ENCODE measurements around the gene MICAL2. TPM values are rescaled to one million over a fixed set of nuclear protein-coding genes. Genes with fewer than 3 reads are reported as not detected.

MICAL2 gene
- total RNA-seq, 1 donor from 2014 or later: 158 TPM

DNA sequence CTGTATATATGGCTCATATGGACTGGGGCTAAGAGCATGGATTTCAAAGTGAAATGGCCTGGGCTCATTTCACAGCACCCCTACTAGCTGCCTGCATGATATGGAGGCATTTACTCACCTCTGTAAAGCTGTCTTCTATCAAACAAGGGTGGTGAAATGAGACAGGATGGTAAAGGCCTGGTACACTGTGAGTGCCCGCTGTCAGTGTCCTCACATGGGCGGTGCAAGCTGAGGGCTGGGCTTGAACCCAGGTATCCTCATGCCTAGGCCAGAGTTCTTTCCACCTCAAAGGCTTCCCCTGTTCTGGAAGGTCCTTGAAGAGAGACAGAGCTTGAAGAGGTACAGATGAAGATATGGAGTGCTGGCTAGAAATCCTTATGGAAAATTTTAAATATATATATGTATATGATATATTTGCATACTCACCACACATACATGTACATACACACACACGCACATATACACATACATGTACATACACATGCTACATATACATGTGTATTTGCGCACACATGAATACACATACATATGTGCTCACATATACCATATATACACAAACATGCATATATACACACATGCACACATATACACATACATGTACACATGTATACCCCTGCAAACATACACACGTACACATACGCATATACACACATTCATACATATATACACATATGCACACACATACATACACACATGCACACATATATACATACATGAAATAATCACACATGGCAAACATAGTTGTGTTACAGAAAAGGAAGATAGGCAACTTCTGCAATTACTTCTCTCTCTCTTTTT lies 44.7 kb downstream of the MICAL2 start:
- no peak for DNase-seq (ENCODE audit: low spot score)

DNA sequence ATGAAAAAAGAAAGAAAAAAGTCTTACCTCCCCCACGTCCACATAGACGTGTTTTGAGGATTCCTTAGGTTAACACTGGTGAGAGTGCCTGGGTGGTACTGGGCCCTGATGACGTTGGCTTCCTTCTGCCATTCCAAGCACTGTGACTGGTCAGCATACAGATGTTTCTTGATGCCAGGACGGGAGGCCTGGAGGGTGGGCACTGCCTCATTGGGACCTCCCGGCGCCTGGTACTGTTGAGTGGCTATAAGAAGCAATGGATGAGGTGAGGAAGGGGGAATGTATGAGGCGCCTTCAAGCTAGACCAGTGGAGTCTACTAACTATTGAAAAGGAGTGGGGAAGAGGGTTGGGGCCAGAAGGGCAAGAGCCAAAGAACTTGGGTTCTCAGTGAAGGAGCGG lies 45.3 kb downstream of the MICAL2 start:
- no peak for DNase-seq (ENCODE audit: low spot score)

DNA sequence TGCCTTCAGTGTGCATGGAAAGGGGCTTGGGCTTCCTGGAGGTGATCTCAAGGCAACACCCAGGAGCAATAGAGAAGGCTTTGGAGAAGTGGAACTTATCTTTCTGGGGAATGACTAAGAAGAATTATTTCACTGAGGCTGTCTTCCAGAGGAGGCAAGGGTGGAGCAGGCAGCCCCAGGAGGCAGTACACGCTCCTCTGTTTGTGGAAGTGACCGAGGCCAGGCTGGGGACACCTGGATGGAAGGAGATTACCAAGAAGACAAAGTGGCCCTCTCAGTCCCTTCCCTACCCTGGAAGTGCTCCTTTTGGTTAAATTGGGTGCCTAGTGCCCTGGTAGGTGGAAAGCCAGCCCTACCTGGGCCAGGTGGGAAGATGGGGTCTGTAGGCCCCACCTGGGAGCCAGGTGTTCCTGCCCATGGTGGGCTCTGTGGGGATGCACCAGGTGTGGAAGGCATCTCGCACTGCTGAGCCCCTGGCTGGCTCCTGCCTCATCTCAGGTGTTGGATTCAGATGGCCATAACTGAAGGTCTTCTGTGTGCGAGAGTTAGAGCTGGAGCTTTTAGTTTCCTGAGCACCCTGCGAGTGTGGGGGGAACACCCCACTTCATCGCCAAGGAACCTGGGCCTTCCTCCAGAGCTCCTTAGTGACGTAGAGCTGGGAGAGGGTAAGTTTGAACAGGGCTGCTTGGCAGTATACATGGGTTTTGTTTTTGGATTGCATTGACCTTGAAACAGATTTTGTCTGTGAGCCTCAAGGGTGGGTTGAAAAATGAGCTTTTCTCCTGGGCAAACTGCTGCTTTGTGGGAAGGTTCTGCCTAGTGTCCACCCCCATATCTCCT lies 46.1 kb downstream of the MICAL2 start:
- DNase-seq (ENCODE audit: low spot score): no peak

DNA sequence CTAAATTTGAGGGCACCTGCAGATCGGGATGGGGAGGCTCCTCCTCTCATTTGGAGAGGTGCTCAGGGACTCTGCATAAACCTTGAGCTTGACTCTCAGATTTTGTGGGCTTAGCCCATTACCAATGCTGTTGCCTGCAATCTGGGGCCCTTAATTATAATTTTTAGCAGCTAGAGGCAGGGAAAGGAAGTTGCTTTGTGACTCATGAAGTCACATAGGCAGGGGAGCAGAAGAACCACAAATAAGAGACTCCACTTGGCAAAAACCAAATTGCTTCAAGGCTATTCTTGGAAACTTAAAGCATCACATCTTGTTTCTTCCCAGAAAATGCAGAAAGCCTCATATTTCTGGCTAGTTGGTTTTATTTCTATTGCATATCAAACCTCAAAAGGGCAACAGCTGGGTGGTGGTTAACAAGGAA lies 46.9 kb downstream of the MICAL2 start:
- DNase-seq (ENCODE audit: low spot score): no peak

DNA sequence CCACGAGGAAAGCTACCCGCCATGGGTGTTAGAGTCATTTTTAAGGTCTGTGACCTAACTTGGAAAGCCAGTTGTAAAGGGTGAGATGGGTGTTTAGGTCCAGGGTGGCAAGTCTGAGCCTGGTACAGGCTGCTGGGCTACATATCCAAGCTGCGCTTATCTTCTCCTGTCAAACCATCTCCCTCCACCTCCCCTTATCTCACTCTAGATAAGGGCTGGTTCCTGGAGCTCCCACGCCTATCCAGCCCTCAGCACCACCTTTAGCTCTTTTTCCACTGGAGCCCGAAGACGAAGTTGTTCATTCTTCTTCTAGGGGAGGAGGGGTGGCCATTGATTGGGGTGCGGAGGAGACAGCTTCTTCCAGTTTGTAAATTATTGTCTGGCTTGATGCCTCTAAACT lies 48.5 kb downstream of the MICAL2 start:
- DNase-seq (ENCODE audit: low spot score): no peak

DNA sequence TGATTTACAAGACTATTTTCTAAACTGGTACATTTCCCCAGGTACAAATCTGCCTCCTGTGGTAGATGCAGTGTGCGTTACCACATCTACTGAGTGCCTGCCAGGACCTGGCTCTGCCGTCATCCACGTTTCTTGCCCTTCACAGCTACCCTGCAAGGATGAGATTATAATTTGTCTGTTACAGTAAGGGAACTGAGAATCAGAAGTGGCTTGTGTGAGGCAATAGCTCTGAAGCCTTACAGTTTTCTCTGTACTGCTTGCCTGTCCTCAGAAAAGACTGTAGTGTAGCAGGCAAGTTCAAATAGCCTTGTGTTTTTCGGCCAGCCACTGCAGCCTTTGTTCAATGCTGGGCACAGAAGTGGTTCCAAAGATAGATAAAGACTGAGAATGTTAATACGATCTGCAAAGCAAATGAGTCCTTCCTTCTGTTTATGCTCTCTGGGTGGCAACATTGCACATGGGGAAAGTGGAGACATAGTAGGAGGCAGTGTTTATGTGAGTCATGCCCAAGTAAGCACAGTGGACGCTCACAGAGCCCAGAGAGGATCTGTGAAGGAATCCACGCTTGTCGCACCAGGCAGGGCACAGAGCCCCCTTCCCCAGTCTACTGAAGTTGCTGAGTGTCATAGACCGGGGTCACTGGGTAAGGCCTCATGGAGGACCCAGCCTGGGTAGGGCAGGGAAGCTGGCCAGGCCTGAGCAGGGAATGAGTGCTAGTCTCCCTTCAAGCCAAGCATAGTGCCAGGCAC lies 49.1 kb downstream of the MICAL2 start:
- DNase-seq (ENCODE audit: low spot score): no peak

DNA sequence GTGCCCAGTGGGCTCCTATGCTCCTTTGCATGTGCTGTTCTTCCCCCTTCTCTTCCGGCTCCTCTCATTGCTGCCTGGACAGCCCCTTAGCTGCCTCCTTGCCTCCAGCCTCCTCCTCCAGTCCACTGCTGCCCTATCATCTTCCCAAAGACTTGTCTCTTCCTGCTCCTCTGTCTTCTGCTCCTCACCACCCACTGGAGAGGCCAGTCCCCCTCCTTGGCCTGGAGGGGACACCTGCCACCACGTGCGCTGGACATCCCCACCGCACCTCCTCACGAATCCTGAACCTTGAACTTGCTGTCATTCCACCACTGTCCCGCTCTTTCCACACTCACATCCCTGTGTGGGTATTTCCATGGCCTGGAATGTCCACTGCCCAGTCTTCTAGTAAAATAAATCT lies 49.8 kb downstream of the MICAL2 start:
- no peak for DNase-seq (ENCODE audit: low spot score)

DNA sequence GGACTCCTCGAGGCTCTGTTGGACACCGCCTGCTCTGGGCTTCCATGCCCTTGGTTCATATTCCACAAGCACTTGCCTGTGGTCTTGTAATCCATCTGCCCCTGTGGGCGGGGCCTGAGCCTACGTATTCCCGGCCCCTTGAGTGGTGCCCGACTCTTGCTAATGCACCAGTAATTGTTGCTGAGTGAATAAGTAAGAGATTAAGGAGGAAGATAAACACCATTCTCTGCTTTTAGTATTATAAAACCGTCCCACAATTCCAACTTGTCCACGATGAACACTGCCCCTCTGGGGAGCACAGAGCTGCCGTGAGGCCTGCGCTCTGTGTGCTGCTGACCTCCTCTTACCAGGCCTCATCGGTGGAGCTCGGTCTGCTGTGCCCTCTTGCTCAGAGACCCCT lies 50.3 kb downstream of the MICAL2 start:
- DNase-seq (ENCODE audit: low spot score): no peak

DNA sequence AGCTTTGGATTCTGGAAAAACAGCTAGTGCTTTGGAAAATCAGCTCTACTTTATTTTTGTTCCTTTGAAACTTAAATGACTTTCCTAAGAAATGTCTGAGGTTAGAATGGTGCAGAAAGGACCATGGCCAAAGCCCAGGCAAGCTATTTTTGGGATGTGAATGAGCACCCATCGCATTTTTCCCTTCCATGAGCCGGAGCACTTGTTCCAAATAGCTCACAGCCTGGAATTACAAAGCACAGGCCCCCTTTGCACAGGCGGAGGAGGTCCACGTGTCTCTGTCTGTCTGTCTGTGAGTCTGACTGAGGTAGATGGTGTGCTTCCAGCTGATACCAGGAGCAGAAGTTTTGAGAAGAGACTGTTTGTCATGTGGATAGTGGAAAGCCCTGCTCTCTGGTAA lies 50.7 kb downstream of the MICAL2 start:
- no peak for DNase-seq (ENCODE audit: low spot score)

DNA sequence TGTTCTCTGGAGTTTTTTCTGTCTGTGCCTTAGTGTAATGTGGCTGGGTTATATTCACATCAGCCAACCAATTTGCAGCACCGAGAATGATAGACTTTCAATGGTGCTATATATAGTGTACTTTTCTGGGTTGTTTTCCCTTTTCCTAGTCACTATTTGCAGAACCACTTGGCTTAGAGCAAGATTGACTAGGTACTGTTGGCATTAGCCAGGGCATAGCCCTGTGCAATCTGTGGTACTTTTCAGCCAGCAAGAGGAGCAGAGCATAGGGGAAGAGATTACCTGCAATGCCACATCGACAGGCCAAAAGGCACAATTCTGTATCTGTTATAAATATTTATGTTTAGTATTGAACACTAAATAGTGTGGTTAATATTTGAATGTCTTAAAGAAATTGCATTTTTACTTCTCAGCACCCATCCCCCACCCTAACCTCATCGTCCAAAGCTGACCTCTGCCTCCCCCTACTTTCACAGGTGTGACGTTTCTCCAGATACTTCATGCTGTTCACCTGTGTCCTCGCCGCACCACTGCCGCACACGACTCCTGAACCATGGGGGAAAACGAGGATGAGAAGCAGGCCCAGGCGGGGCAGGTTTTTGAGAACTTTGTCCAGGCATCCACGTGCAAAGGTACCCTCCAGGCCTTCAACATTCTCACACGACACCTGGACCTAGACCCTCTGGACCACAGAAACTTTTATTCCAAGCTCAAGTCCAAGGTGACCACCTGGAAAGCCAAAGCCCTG lies 51.4 kb downstream of the MICAL2 start:
- no peak for DNase-seq (ENCODE audit: low spot score)

DNA sequence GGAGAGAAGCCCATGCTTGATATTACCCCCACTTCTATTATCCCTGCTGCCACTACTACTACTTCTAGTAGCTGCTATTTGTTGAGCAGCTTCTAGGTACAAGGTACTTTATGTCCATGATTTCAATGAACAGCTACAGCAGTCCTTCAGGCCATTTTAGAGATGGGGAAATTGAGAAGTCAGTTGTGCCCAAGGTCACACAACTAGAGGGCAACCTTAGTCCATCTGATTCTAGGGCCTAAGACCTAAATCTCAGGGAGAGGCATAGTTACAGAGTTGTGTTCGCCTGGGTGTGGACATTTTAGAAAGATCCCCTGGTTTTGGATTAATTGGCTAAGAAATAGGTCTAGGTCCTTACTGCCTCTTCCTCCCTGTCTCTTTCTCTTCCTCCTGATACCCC lies 52.3 kb downstream of the MICAL2 start:
- no peak for DNase-seq (ENCODE audit: low spot score)

DNA sequence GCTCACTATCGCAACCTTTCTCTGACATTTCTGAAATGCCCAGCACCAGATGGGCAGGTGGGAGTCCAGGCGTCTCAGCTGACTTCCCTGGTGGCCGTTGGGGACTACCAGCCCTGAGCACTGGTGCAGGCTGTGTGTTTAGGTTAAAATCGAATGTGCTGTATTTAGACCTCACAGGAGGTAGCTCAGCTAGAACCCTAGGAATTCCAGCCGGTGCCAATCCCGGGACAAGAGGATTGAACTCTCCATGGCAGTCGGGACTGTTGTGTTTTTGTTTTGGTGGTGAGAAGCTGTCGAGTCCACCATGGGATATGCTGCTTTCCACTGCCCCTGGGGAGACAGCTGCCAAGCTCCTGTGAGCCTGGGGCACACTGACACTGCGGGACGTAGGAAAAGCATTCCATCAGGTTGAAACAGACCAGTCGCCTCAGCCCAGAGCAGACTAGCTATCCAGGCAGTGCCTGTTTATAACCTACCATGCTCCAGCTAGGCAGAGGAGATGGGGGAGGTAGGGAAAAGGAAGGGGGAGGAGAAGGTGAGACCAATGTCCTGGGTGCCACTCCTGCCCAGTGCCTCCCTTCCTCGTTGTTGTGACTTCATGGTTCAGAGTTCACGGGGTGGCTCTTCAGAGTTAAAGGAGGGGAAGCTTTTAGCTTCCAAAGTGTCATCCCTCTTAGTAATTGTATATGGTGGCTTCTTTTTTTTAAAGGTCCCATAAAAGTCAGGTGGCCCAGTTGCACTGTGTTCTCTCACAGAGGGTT lies 53.0 kb downstream of the MICAL2 start:
- no peak for DNase-seq (ENCODE audit: low spot score)

DNA sequence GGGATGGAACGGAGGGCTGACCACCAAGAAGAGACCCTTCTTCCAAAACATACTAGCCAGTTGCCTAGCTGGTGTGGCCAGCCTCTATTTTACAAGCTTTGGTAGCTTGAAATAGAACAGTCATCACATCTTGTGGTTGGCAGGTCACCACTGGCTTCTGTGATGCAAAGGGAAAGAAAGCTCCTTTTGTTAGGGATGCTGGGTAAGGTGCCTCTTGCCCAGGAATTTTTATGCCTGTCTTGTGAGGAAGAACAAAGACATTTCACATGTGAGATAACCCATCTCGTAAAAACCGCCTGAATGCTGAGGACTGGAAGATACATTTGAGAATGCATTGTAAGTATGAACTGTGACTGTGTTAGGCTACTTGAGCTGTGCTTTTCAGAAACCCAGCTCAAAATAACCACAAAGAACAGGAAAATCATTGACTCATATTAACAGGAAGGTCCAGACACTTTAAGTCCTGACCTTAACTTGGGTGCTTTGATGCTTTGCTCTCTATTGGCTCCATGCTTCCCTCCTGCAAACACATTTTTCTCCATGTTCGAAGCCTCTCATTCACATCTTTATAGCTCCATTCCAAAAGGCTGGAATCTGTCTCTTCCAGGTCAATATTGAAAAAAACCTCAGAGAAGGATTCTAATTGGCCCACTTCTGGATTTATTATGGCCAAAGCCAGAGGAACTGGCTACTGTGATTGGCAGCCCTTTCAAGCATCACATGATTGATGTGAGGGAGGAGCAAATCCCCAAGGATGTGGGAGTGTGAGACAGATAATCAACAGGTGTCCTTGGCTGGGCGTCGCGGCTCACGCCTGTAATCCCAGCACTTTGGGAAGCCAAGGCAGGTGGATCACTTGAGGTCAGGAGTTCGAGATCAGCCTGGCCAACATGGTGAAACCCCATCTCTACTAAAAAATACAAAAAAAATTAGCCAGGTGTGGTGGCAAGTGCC lies 53.9 kb downstream of the MICAL2 start:
- no peak for DNase-seq (ENCODE audit: low spot score)

DNA sequence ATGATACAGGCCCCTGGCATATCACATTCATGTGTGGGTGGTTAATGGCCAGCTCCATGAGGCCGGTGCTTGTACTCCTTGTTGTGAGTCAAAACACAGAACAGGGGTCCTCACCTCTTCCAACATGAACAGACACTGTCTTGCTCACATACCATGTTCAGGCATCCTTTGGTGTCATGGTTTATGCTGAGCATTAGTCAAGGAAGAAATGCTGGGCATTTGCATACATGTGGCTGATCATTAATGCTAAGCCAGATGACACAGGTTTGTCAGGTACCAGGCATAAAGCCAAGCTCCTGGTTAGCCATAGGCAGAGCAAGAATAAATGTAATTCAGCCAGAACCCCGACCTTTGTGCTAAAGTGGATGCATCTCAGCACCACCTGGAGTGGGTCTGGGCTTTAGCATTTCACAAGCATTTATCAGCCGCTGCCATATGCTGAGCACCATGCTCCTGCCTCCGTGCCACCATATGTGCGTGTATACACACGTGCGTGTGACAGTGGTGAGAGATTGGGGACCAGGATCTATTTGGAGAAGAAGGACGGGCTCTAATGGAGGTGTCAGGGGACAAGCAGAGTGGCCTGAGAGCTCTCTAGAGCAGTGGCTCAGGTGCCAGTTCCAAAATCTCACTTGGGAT lies 55.0 kb downstream of the MICAL2 start:
- no peak for DNase-seq (ENCODE audit: low spot score)

DNA sequence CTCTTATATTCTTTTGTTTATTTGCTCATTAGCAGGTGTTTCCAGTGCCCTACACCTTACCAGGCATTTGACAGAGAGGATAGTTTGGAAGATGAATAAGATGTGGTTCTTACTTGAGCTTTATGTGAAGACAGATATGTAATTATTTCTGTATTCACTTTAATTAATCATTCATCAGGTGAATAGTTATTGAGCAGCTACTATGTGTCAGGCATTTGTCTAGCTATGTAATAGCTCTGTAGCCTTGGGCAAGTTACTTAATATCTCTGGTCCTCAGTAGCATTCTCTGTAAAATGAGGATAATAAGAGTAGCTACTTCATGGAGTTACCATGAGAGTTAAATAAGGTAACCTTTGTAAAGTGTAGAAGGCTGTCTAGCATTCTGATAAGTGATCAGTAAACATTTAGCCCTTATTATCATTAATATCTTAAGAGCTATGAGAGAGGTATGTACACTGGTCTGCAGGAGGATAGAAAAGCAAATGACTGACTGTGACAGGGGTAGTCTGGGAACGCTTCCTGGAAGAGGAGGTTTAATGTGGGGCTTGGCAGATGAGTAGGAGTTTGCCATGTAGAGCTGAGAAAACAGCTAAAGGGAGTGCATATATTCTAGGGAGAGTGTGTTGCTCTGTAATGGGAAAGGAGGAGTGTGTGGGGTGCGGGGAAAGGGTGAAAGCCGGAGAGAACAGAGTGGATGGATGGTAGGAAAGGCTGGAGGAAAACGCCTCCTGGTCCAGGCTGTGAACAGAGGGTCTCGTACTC lies 56.1 kb downstream of the MICAL2 start:
- no peak for DNase-seq (ENCODE audit: low spot score)

DNA sequence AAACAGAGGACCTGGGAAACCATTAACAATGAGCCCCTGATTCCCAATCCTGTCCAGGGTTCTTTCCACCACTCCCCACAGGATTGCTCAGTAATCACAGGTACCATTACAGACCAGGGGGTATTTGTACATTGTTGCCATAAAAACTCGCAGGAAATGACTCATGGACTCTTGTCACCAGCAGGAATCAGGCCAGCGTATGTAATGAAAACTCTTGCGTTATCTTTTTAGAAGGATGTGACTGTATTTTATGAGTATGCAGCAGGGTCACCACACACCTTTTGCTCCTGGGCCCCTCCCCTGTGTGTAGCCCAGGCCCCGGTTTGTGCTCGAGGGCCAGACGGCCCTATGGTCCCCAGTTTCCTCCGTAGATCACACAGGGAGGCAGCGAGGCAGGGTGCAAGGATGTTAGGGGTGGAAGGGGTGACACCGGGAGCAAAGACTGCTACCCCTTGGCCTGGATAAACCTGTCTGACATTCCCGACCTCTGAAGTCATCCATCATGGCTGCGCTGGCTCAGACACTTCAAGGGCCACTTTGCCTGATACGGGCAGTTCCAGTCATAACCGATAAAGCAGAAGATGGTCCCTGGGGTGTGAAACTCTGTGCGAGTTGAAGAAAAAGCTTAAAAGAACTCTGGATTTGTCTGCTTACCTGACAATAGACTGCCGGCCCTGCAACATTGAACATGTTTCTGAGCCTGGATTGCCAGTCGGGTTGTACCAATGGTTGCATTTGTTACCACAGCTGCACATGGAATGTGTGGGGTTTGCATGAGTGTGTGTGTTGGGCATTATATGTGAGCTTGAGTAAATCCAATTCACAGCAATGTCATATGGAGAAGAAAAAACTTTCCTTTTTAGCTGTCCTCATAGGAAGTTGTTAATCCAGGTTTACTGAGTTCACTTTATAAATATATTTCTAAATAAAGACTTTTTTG lies 56.9 kb downstream of the MICAL2 start:
- no peak for DNase-seq (ENCODE audit: low spot score)

DNA sequence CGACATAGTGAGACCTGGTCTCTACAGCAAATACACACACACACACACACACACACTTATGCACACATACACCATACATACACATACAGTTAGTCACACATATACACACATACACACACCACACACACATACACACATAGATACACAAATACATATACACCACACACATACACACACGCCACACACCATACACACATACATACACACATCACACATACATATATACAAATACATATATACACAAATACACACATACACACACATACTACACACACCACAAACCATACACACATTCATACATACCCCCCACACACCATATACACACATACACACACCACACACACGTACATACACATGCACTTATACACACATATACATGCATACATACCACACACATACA lies 57.7 kb downstream of the MICAL2 start:
- no peak for DNase-seq (ENCODE audit: low spot score)

All from mucosa of gallbladder (tissue), 1 donor.